Skeletal muscle tissue (tissue), 4 donors: ENCODE results near the gene DIP2C. TPM values are rescaled to one million over a fixed set of nuclear protein-coding genes. Genes with fewer than 3 reads are reported as not detected.
"Not testable (repeated sequence)": the region's sequence is repeated elsewhere in the genome, so short reads cannot be mapped to it uniquely, and the experiment has no call there.

Experiments
- H3K27ac ChIP-seq: one replicate; pipeline ENCODE4 v1.7.0; 2013; ENCODE audit warnings: mild to moderate bottlenecking, low read depth, low read length, inconsistent platforms
- H3K27me3 ChIP-seq, 3 donors: one replicate each; pipeline ENCODE4 v1.7.0; 2013; ENCODE audit warnings: low read length in 3 of 3; ENCODE audit not compliant: control insufficient read depth in 3 of 3, insufficient read depth in 3 of 3
- H3K36me3 ChIP-seq, 3 donors: one replicate each; pipeline ENCODE4 v1.7.0; 2013; ENCODE audit warnings: low read length in 3 of 3; ENCODE audit not compliant: control insufficient read depth in 3 of 3, insufficient read depth in 3 of 3
- H3K4me1 ChIP-seq, 3 donors: one replicate each; pipeline ENCODE4 v1.7.0; 2013; ENCODE audit warnings: low read length in 3 of 3, mild to moderate bottlenecking in 3 of 3; ENCODE audit not compliant: control insufficient read depth in 3 of 3, insufficient read depth in 3 of 3
- H3K4me3 ChIP-seq, 3 donors: one replicate each; pipeline ENCODE4 v1.7.0; 2013; ENCODE audit warnings: low read length in 3 of 3
- H3K9ac ChIP-seq, 3 donors: one replicate each; pipeline ENCODE4 v1.7.0; 2013; ENCODE audit warnings: low read length in 3 of 3, mild to moderate bottlenecking in 3 of 3, moderate library complexity in 2 of 3, low read depth in 1 of 3
- H3K9me3 ChIP-seq, 3 donors: one replicate each; pipeline ENCODE4 v1.7.0; 2013; ENCODE audit warnings: low read length in 3 of 3; ENCODE audit not compliant: control insufficient read depth in 3 of 3
- total RNA-seq: library from RNA; depleted of rRNA; stranded (reverse); fragments of >200 nt; gene quantifications from one replicate; pipeline ENCODE4 v1.2.3, GENCODE V29; 2014
- donor health status: Osteomylitis.

Gene DIP2C
- total RNA-seq, 1 donor from 2014 or later, result 18.8 TPM

GRCh38 chr10:536371-536925, 153.0 kb downstream of the DIP2C start:
- no peaks in the 10 kb centered on the region for H3K9me3 ChIP-seq
- no peak overlapping the region for H3K9ac ChIP-seq
- no peak overlapping the region for H3K4me3 ChIP-seq

DNA sequence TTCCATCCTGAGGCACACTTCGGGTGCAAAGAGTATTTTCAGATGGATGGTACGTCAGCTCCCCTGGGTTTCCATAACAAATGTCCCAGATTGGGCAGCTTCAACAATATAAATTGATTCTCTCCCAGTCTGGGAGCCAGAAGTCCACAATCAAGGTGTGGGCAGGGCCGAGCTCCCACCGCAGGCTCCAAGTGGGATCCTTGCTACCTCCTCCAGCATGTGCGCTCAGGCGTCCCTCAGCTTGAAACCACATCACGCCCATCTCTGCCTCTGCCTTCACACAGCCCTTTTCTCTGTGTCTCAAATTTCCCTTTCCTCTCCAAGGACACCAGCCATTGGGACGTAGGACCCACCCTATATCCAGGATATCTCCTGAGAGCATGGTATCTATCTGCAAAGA, 153.5 kb downstream of the DIP2C start:
- Histone ChIP-seq H3K9ac (no peak overlapping the region), H3K4me1 (peaks cover 2 to 6% (median 2%) of the 10 kb centered on the region in 3 donors), H3K27ac (no peak overlapping the region), H3K27me3 (no peaks in the 10 kb centered on the region), H3K9me3 (no peaks in the 10 kb centered on the region), H3K4me3 (no peak overlapping the region), H3K36me3 (no peaks in the 10 kb centered on the region)

More at GRCh38 chr10:536371-536925, 153.0 kb downstream of the DIP2C start:
- Histone ChIP-seq H3K36me3 (no peaks in the 10 kb centered on the region), H3K27ac (no peak overlapping the region), H3K27me3 (no peaks in the 10 kb centered on the region), H3K4me1 (peaks cover 2 to 6% (median 2%) of the 10 kb centered on the region in 3 donors)

DNA sequence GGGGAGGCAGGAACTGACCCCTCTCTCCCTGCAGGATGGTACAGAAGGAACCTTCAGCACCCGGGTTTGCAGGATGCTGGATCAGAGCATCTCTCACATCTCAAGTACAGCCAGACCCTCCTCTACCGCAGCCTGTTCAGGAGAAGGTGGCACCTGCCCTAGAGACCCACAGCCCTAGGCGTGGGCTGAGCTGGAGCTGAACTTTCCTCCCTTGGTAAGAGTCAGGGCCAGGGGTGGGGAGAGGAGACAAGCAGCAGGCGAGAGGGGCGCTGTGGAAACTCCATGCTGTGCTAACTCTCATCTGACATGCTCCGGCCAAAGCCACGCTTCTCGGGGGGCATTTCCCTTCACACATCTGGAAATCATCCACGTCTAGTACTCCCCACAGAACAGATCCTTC, 154.4 kb downstream of the DIP2C start:
- Histone ChIP-seq H3K36me3 (no peaks in the 10 kb centered on the region), H3K4me3 (no peak overlapping the region), H3K27ac (no peak overlapping the region), H3K4me1 (peaks cover 2 to 6% (median 2%) of the 10 kb centered on the region in 3 donors), H3K9me3 (no peaks in the 10 kb centered on the region), H3K9ac (no peak overlapping the region), H3K27me3 (no peaks in the 10 kb centered on the region)

GRCh38 chr10:534047-534566, 155.4 kb downstream of the DIP2C start:
- H3K4me3 ChIP-seq, result no peak overlapping the region
- H3K9ac ChIP-seq, result no peak overlapping the region
- no peak overlapping the region for H3K27ac ChIP-seq
- no peaks in the 10 kb centered on the region for H3K27me3 ChIP-seq
- no peaks in the 10 kb centered on the region for H3K36me3 ChIP-seq
- H3K9me3 ChIP-seq, result no peaks in the 10 kb centered on the region
- H3K4me1 ChIP-seq, result peaks cover 2 to 6% (median 2%) of the 10 kb centered on the region in 3 donors

GRCh38 chr10:533611-534010, 155.9 kb downstream of the DIP2C start:
- Histone ChIP-seq H3K4me3 (no peak overlapping the region), H3K27me3 (no peaks in the 10 kb centered on the region), H3K9me3 (no peaks in the 10 kb centered on the region), H3K27ac (no peak overlapping the region), H3K4me1 (peaks cover 2 to 6% (median 2%) of the 10 kb centered on the region in 3 donors), H3K9ac (no peak overlapping the region), H3K36me3 (no peaks in the 10 kb centered on the region)

GRCh38 chr10:533186-533585, 156.3 kb downstream of the DIP2C start:
- no peaks in the 10 kb centered on the region for H3K9me3 ChIP-seq

DNA sequence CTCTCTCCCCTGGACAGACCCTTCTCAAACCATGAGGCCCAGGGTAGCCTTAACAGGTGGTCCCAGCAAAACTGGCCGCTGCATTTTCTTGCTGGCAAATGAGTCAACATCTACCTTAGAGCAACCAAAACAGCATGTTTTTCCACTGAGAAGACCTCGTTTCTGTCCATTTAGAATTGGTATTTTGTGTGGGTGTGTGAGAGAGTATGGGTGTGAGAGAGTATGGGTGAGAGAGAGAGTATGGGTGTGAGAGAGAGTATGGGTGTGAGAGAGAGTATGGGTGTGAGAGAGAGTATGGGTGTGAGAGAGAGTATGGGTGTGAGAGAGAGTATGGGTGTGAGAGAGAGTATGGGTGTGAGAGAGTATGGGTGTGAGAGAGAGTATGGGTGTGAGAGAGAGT, 157.1 kb downstream of the DIP2C start:
- not testable (repeated sequence) for H3K27ac ChIP-seq, H3K9me3 ChIP-seq, H3K4me3 ChIP-seq, H3K9ac ChIP-seq, H3K36me3 ChIP-seq, H3K4me1 ChIP-seq, H3K27me3 ChIP-seq

More at GRCh38 chr10:533186-533585, 156.3 kb downstream of the DIP2C start:
- Histone ChIP-seq H3K9ac (no peak overlapping the region), H3K4me3 (no peak overlapping the region), H3K4me1 (peaks cover 2 to 6% (median 2%) of the 10 kb centered on the region in 3 donors), H3K36me3 (no peaks in the 10 kb centered on the region), H3K27ac (no peak overlapping the region), H3K27me3 (no peaks in the 10 kb centered on the region)

DNA sequence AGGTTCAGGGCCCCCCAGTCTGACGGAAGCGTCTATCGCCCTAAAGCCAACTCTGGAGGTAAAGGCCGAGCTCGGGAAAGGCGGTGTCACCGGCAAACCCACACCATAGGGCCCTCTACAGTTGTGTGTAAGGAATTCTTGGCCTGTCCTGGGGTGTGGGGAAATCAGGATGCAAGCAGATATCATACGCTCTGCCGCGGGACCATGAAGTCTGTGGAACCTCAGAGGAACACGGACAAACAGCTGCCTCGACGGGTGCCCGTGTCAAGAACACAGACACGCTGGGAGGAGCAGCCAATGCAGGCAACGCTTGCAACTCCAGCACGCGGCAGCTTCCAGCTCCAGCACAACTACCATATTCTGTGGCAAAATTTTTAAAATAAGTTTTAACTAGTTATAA, 157.9 kb downstream of the DIP2C start:
- Histone ChIP-seq H3K4me1 (peaks cover 2 to 4% (median 2%) of the 10 kb centered on the region in 3 donors), H3K4me3 (no peak overlapping the region), H3K27me3 (no peaks in the 10 kb centered on the region), H3K9me3 (no peaks in the 10 kb centered on the region), H3K9ac (no peak overlapping the region), H3K27ac (no peak overlapping the region), H3K36me3 (no peaks in the 10 kb centered on the region)

DNA sequence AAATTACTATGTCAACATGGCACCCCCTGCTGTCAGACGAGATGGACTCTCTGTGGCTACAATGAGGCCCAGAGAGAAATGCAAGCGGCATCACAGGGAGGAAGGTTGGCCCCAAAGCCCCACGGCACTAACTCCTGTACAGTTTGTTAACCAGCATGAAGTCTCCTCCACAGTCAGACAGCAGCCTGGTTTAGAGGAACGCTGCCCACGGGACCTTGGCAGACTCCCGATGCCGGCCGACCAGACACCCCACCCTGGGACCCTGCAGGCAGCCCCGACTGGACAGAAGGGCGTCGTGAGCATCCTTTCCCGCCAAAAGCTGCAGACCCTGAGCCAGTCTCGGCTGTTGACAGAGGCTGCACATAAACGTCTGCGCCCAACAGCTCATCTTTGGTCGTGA, 158.8 kb downstream of the DIP2C start:
- Histone ChIP-seq H3K27ac (no peak overlapping the region), H3K4me1 (peaks cover 0 to 9% (median 3%) of the 10 kb centered on the region in 3 donors), H3K9ac (no peak overlapping the region), H3K36me3 (no peaks in the 10 kb centered on the region), H3K9me3 (no peaks in the 10 kb centered on the region), H3K4me3 (no peak overlapping the region), H3K27me3 (no peaks in the 10 kb centered on the region)

DNA sequence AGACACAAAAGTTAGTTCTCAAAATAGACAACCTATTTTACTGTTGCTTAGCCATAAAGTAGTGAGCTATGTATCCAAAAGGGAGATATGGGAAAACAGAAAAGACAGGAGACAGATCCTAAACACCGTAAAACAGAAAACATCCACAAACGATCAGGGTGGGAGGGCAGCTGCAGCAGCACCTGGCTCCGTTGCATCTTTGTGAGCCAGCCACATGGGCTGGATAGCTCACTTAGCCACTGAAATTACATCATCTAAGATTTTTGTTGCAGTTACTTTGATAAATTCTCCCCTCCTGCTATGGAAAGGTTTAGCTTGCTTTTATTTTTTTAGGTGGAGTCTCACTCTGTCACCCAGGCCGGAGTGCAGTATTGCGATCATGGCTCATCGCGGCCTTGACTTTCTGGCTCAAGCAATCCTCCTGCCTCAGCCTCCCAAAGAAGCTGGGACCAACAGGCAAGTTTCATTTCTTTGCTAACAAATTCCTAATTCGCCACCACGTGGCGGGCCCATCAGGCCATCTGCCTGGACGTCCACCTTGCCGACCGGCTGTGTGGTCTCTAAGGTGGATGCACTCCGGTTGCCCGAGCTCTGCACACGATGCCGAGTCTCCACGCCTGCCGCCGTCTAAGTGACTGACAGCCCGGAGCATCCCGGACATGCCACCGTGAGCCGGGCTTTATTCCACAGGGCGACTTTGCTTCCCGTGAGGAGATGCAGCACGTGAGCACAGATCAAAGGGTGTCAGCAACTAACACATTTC, 159.8 kb downstream of the DIP2C start:
- Histone ChIP-seq H3K27ac (no peak overlapping the region), H3K4me3 (no peak overlapping the region), H3K9ac (no peak overlapping the region), H3K36me3 (no peaks in the 10 kb centered on the region), H3K4me1 (peaks cover 2 to 15% (median 6%) of the 10 kb centered on the region in 3 donors), H3K27me3 (no peaks in the 10 kb centered on the region), H3K9me3 (no peaks in the 10 kb centered on the region)
